ENCODE measurements around the gene EPHB2.

The EPHB2 gene

GRCh38 chr1:22782406-22782805 is 71.8 kb downstream of the EPHB2 start:
- no peak for DNase-seq

GRCh38 chr1:22784317-22784716 is 73.7 kb downstream of the EPHB2 start:
- DNase-seq, result no peak

GRCh38 chr1:22784737-22785136 is 74.1 kb downstream of the EPHB2 start:
- DNase-seq, result no peak

GRCh38 chr1:22786101-22786500 is 75.5 kb downstream of the EPHB2 start:
- no peak for DNase-seq

GRCh38 chr1:22786719-22787489 is 76.3 kb downstream of the EPHB2 start:
- DNase-seq, result no peak

- DNase-seq, result no peak
Observed at GRCh38 chr1:22787636-22788035, 77.0 kb downstream of the EPHB2 start.

GRCh38 chr1:22788254-22788661 is 77.6 kb downstream of the EPHB2 start:
- DNase-seq, result no peak

GRCh38 chr1:22789356-22789994 is 78.8 kb downstream of the EPHB2 start:
- DNase-seq, result no peak

- DNase-seq, result no peak
Observed at GRCh38 chr1:22790232-22791008, 79.8 kb downstream of the EPHB2 start.

GRCh38 chr1:22791831-22792347 is 81.2 kb downstream of the EPHB2 start:
- no peak for DNase-seq

- DNase-seq, result no peak
Observed at GRCh38 chr1:22792396-22793160, 81.9 kb downstream of the EPHB2 start.

- DNase-seq, result no peak
Observed at GRCh38 chr1:22793647-22794046, 83.0 kb downstream of the EPHB2 start.

GRCh38 chr1:22794647-22795365 is 84.2 kb downstream of the EPHB2 start:
- no peak for DNase-seq

GRCh38 chr1:22795366-22795714 is 84.7 kb downstream of the EPHB2 start:
- no peak for DNase-seq

- DNase-seq, result no peak
Observed at GRCh38 chr1:22796642-22797041, 86.0 kb downstream of the EPHB2 start.

- DNase-seq, result no peak
Observed at GRCh38 chr1:22798083-22798482, 87.4 kb downstream of the EPHB2 start.

GRCh38 chr1:22799971-22800370 is 89.3 kb downstream of the EPHB2 start:
- DNase-seq, result no peak

- DNase-seq, result no peak
Observed at GRCh38 chr1:22800629-22801028, 90.0 kb downstream of the EPHB2 start.

- DNase-seq, result no peak
Observed at GRCh38 chr1:22801347-22801746, 90.7 kb downstream of the EPHB2 start.

- DNase-seq, result no peak
Observed at GRCh38 chr1:22801761-22802160, 91.1 kb downstream of the EPHB2 start.

- DNase-seq, result no peak
Observed at GRCh38 chr1:22803833-22804232, 93.2 kb downstream of the EPHB2 start.

- DNase-seq, result no peak
Observed at GRCh38 chr1:22804406-22804805, 93.8 kb downstream of the EPHB2 start.

Data from CD4-positive, alpha-beta T cell treated with Interleukin-4 for 1 hour (primary cell).